ENCODE measurements around the gene RPL32. TPM values are rescaled to one million over a fixed set of nuclear protein-coding genes. Genes with fewer than 3 reads are reported as not detected.

RPL32 gene
- total RNA-seq, 1 donor from 2014 or later = 1,479 TPM

- Histone ChIP-seq H2AFZ (ENCODE audit: low read depth, low read length) (no peak overlapping the region), H3K79me2 (ENCODE audit: insufficient read depth, low read length) (no peaks in the 10 kb centered on the region), H3K27ac (ENCODE audit: low read depth, low read length) (no peak overlapping the region), H4K20me1 (ENCODE audit: insufficient read depth, low read length) (no peaks in the 10 kb centered on the region), H3K4me3 (ENCODE audit: insufficient read depth, low read depth, low read length) (no peak overlapping the region), H3K9me3 (ENCODE audit: insufficient read depth, low read depth, low read length) (peaks cover 8% of the 10 kb centered on the region), H3K36me3 (ENCODE audit: insufficient read depth, low read length) (no peaks in the 10 kb centered on the region), H3K9ac (ENCODE audit: low read length) (no peak overlapping the region), H3K27me3 (ENCODE audit: insufficient read depth, low read length) (peaks cover 12% of the 10 kb centered on the region), H3K4me2 (ENCODE audit: low read length) (no peak overlapping the region), H3K4me1 (ENCODE audit: insufficient read depth, low read length) (peaks cover 6% of the 10 kb centered on the region)
- FAIRE-seq (no peak), DNase-seq (ENCODE audit: low read depth) (no peak)
- Mint-ChIP-seq H3K27ac (ENCODE audit: unreplicated experiment) (no peak overlapping the region), H3K9me3 (ENCODE audit: unreplicated experiment) (peaks cover 10% of the 10 kb centered on the region), H3K4me1 (ENCODE audit: low read depth, unreplicated experiment) (peaks cover 6% of the 10 kb centered on the region), H3K27me3 (ENCODE audit: low read depth, unreplicated experiment) (peaks cover 39% of the 10 kb centered on the region), H3K36me3 (ENCODE audit: low read depth, unreplicated experiment) (no peaks in the 10 kb centered on the region), H3K4me3 (ENCODE audit: unreplicated experiment) (no peak overlapping the region)
- TF ChIP-seq CTCF (IDR thresholded peaks at IDR 0.05; ENCODE audit: insufficient read depth, low read depth, low read length) (no peak), EZH2 (IDR thresholded peaks at IDR 0.05; ENCODE audit: insufficient read depth, low read length) (no peak)
Observed at GRCh38 chr3:12866836-12867235, 25.5 kb upstream of the RPL32 start.

DNA sequence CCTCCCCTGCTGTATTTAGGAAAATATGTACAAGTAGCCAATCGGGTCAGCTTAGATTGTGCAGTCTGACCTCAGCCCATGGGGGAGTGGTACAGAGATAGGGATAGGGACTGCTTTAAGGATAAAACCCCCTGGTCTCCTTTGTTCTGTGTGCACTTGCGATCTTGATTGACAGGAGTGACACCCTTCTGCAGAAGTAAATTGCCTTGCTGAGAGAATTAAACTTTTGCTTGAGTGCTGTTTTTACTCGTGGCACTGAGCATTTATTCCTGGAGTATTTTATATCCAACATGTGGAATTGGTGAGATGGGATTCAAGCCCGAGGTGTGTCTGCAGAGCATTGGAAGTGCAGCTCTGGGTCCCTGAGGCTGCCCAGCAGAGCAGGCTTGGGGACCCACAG lies 23.9 kb upstream of the RPL32 start:
- Histone ChIP-seq H3K27me3 (ENCODE audit: insufficient read depth, low read length) (peaks cover 7% of the 10 kb centered on the region), H3K4me1 (ENCODE audit: insufficient read depth, low read length) (peaks cover 6% of the 10 kb centered on the region), H3K9ac (ENCODE audit: low read length) (no peak overlapping the region), H3K79me2 (ENCODE audit: insufficient read depth, low read length) (no peaks in the 10 kb centered on the region), H3K9me3 (ENCODE audit: insufficient read depth, low read depth, low read length) (peaks cover 8% of the 10 kb centered on the region), H2AFZ (ENCODE audit: low read depth, low read length) (no peak overlapping the region), H3K4me2 (ENCODE audit: low read length) (no peak overlapping the region), H3K36me3 (ENCODE audit: insufficient read depth, low read length) (no peaks in the 10 kb centered on the region), H3K4me3 (ENCODE audit: insufficient read depth, low read depth, low read length) (no peak overlapping the region), H4K20me1 (ENCODE audit: insufficient read depth, low read length) (no peaks in the 10 kb centered on the region), H3K27ac (ENCODE audit: low read depth, low read length) (no peak overlapping the region)
- DNase-seq (ENCODE audit: low read depth) (no peak), FAIRE-seq (no peak)
- H3K4me1 Mint-ChIP-seq (ENCODE audit: low read depth, unreplicated experiment) = peaks cover 6% of the 10 kb centered on the region
- TF ChIP-seq EZH2 (IDR thresholded peaks at IDR 0.05; ENCODE audit: insufficient read depth, low read length) (no peak), CTCF (IDR thresholded peaks at IDR 0.05; ENCODE audit: insufficient read depth, low read depth, low read length) (no peak)
- no peak overlapping the region for H3K27ac Mint-ChIP-seq (ENCODE audit: unreplicated experiment)
- H3K36me3 Mint-ChIP-seq (ENCODE audit: low read depth, unreplicated experiment) = no peaks in the 10 kb centered on the region
- peaks cover 42% of the 10 kb centered on the region for H3K27me3 Mint-ChIP-seq (ENCODE audit: low read depth, unreplicated experiment)
- H3K4me3 Mint-ChIP-seq (ENCODE audit: unreplicated experiment) = no peak overlapping the region
- H3K9me3 Mint-ChIP-seq (ENCODE audit: unreplicated experiment) = peaks cover 10% of the 10 kb centered on the region

DNA sequence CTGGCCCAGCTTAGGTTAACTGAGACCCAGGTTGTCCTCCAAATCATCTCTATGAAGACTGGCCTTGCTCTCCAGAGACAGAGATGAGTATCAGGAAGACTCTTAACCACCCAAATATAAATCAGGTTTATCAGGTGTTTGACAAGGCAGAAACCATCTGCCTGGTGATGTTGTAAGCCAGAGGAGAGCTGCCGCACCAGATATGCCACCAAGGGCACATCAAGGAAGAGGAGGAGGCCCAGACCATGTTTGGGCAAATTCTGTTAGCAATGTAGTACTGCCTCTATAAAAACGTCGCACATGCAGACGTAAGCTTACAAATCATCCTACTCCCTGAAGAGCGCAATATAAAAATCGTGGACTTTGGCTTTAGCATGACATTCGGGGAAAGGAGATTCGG lies 21.0 kb upstream of the RPL32 start:
- H3K27ac ChIP-seq (ENCODE audit: low read depth, low read length) = no peak overlapping the region
- Mint-ChIP-seq H3K36me3 (ENCODE audit: low read depth, unreplicated experiment) (no peaks in the 10 kb centered on the region), H3K4me3 (ENCODE audit: unreplicated experiment) (no peak overlapping the region), H3K4me1 (ENCODE audit: low read depth, unreplicated experiment) (no peaks in the 10 kb centered on the region), H3K27ac (ENCODE audit: unreplicated experiment) (no peak overlapping the region), H3K27me3 (ENCODE audit: low read depth, unreplicated experiment) (peaks cover 39% of the 10 kb centered on the region), H3K9me3 (ENCODE audit: unreplicated experiment) (peaks cover 12% of the 10 kb centered on the region)
- H2AFZ ChIP-seq (ENCODE audit: low read depth, low read length) = no peak overlapping the region
- H3K9ac ChIP-seq (ENCODE audit: low read length) = no peak overlapping the region
- H3K27me3 ChIP-seq (ENCODE audit: insufficient read depth, low read length) = peaks cover 7% of the 10 kb centered on the region
- TF ChIP-seq EZH2 (IDR thresholded peaks at IDR 0.05; ENCODE audit: insufficient read depth, low read length) (no peak), CTCF (IDR thresholded peaks at IDR 0.05; ENCODE audit: insufficient read depth, low read depth, low read length) (no peak)
- DNase-seq (ENCODE audit: low read depth) = no peak
- H4K20me1 ChIP-seq (ENCODE audit: insufficient read depth, low read length) = no peaks in the 10 kb centered on the region
- no peaks in the 10 kb centered on the region for H3K36me3 ChIP-seq (ENCODE audit: insufficient read depth, low read length)
- H3K4me2 ChIP-seq (ENCODE audit: low read length) = no peak overlapping the region
- no peak overlapping the region for H3K4me3 ChIP-seq (ENCODE audit: insufficient read depth, low read depth, low read length)
- peaks cover 8% of the 10 kb centered on the region for H3K9me3 ChIP-seq (ENCODE audit: insufficient read depth, low read depth, low read length)
- no peaks in the 10 kb centered on the region for H3K79me2 ChIP-seq (ENCODE audit: insufficient read depth, low read length)
- FAIRE-seq = no peak
- no peaks in the 10 kb centered on the region for H3K4me1 ChIP-seq (ENCODE audit: insufficient read depth, low read length)

Data from astrocyte (in vitro differentiated cells and primary cell).